CD4-positive, alpha-beta T cell treated with Interleukin-6 for 4 hours (primary cell): ENCODE measurements around the gene ENPP6.

Experiments
- DNase-seq: peaks from one replicate; pipeline ENCODE4 v3.0.0-alpha.2; 2020; ENCODE audit warnings: mixed read lengths

Gene ENPP6

DNA sequence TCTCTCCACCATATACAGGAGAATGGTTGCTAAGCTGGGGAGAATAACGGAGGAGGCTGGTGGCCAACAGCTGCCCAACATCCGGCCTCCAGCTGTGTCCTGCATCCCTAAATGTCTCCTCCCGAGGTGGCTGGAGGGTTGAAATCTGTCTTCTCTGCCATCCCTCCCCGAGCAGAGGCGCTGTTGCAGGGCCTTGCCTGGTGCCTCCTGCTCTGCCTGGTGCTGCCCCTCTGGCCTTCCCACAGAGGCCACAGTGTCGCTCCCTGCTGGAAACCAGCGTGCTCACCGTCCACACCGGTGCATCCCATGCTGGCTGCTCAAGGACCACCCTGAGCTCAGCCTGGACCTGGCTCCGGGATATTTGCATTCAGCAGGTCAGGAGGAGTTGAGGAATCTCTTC, 115.2 kb downstream of the ENPP6 start:
- no peak for DNase-seq

DNA sequence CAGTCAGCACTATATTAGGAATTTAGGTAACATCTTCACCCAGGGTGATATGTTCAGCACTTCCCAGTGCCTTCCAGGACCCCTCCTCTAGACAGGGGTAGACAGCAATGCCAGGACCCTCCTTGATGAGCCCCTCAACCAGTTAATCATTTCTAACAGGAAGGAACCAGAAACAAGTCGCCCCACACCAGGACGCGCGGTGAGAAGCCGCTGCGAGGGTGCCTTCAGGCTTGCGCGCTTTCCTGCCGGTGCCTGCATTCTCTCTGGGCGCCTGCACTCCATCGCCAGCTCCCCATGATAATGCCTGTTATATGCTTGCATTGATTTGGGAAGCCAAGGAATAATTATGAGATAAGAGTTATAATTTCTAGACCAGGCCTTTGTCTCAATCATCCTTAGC, 116.0 kb downstream of the ENPP6 start:
- no peak for DNase-seq

DNA sequence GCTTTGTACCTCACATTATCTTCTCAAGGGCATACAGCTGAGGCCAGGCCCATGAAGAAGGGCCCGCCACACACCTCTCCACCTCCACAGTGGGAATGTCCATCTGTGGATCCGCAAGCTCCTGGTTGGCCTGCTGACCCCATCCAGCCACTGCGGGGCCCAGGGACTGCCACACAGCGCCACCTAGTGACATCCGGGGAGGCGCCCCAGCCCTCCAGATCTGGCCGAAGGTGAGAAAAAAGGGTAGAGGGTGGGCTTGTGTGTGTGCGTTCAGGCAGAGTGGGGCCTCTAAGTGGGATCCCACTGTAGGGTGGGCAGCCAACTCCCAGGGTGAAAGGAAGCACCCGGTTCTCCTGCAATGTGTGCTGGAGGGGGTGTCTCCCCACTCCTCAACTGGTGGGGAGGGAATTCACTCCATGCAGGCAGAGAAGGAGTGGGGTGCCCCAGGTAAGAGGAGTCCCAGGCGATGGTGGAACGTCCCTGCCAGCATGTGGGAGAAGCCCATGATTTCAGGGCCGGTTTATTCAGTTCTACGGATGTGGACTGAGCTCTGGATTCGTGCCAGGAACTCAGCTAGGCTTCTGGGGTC, 117.3 kb downstream of the ENPP6 start:
- peak; percentile 19 for DNase-seq

DNA sequence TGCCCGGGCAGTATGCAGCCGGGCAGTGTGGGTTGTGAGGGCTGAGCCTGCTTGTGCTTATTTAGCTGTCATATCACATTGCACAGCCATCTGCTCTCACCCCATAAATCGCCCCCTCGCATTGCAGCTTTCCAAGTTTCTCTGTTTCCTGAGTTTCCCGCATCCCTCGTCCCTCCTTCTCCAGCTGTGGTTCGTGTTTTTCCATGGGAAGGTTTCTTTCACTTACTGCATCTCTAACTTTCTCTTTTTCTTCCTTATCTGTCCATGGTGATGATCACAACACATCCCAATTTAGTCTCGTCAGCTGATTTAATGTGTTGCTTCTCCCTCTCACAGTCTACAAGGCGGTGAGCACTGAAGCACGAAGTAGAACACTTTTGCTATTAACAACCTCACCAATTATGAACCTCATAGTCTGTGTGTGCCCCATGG, 118.1 kb downstream of the ENPP6 start:
- no peak for DNase-seq

DNA sequence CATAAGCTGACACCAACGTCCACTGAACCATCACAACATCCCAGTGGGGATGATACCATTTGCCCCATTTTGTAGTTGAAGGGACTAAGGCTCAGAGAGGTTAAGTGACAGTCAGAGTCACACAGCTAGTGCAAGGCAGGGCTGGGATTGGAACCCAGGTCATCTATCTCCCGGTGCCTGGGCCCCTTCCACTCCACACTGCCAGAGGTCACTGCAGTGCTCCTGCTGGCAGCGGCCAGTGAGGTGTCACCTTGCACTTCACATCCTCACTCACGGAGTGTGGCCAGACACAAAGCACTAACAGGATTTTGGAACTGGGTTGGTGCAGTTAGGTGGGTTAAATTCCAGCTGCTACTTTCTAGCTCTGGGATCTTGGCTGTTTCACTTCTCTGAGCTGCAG, 118.7 kb downstream of the ENPP6 start:
- no peak for DNase-seq

DNA sequence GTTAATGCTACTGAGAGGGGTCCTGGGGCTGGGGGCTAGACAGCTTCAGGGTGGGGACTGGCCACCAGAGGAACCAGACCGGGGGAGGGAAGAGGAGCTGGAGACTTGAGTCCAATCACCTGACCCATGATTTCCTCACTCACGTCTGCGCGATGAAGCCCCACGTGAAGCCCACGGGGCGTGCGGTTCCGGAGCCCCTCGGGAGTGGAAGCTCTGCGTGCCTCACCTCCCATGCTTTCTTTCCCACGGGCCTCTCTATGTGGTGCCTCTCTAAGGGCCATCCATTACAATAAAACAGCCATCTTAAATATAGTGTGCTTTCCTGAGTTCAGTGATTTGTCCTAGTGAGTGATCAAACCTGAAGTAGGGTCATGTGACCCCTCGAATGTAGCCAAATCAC, 119.9 kb downstream of the ENPP6 start:
- DNase-seq = no peak

DNA sequence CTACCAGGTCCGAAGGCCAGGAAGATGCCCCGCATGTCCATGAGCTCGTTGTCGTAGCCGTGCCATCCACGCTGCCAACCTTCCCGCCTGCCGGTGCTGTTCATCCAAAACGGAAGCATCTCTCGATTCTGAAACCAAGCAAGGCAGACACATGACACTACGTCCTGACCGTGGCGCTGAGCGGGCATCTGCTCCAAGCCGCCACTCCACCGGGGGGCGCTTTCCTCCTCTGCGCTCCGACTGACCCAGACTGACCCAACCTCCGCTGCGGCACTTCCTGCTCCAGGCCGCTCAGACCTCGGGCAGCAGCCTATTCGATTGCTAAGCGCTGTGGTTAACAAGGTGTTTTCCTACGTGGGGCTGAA, 120.5 kb downstream of the ENPP6 start:
- DNase-seq = peak; percentile 6

DNA sequence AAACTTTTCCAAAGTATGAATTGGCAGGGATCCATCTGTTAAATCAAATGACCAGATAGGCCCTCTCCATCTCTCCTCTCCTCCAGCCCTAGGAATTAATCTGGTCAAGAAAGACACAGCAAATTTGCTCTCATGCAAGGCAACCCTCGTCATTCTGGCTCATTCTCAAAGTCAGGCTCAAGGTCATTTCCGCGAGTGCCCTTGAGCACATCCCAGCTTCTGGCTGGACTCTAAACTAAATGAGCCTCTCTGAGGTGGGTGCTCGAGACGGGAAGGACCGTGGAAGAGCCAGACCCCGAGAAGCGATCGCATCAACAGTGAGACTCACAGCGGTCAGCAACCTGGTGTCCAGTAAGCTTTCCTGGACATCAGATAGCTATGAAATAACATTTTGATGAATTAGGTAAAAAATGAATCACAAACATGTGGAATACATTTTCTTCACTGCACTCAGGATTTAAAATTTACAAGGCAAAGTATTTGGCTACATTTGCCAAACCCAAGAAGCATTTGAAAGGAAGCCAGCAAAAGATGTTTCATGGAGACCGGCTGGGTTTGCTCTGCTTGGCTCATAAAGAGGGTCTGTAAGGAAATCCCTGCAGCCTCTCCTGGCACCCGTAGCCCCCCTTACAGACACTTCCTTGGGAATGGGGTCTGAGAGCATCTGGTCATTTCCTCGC, 121.0 kb downstream of the ENPP6 start:
- no peak for DNase-seq

DNA sequence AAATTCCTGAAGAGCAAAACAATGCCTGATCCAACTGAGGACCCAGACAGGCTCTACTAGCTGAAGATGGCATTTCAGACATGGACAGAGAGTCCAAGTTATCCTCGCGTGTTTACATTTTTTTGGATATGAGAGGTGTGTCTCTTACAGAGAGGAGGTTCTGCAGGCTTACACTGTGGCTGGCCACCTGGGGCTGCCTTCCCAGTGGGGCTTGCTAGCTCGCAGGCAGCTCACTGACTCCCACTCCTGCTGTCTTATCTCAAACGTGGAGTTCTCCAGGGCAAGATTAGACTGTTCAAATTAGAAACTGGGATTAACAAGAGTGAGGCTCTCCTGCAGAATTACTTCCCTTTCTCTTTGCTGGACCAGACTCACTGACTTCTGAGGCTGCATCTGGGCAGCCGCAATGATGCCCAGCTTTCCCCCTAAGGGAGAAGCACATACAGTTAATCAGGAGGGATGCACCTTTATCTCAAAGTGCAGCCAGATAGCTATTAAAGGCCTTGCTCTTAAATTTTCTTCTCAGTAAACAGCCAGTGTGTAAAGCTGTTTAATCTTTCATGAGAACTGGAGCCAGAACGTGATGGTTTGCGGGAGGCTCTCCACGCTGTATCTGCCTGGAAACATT, 123.0 kb downstream of the ENPP6 start:
- DNase-seq = no peak

DNA sequence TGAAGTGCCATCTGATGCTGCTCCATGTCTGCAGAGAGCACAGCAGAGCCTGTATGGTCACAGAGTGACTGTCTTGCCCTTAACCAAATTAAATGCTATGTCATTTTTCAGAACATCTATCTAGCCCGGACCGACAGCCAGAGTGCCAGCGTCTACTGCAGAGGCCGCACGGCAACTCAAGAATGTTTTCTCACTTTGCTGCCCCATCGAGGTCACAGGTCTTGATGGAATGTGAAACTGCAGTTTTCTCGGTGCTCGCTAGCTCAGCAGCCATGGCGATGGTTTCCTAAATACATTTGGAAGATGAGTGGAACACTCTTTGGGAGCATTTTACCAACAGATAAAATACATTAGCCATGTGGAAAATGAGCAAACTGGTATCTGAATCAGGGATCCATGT, 125.7 kb downstream of the ENPP6 start:
- DNase-seq = no peak

DNA sequence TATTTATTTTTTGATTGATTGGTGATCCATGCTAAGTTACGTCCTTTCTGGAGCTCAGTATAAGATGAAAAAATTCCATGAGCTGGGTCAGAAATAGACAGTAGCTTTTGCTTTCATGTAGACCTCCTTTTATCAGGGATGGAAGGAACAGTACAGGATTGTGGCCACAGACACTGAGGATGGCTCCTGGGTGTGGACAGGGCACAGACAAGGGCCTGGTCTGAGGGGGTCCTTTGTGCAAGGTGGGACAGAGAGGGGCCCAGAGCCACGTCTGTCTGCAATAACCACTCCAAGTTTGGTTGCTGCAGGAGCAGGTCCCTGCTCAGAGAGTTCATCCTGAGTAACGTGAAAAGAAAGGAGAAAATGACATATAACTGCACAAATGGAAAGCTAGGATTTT, 127.1 kb downstream of the ENPP6 start:
- no peak for DNase-seq

DNA sequence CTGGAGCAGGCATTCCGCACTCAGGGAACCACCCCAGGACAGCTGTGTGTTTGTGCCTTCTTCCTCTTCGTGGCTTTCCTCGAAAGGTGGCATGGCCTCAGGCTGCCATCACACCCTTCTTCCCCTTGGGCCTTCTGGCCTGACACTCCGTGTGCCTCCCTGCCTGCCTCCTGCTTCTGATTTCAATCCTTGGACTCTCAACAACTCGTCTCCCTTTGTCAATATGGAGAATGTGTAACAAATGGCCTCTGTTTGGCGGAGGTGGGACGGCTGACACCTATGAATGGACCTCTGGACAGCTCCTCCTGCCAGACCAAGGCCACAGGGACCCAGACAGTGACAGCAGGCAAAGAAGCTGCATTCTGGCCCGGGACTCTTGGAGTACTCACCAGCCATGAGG, 137.0 kb downstream of the ENPP6 start:
- DNase-seq = no peak

DNA sequence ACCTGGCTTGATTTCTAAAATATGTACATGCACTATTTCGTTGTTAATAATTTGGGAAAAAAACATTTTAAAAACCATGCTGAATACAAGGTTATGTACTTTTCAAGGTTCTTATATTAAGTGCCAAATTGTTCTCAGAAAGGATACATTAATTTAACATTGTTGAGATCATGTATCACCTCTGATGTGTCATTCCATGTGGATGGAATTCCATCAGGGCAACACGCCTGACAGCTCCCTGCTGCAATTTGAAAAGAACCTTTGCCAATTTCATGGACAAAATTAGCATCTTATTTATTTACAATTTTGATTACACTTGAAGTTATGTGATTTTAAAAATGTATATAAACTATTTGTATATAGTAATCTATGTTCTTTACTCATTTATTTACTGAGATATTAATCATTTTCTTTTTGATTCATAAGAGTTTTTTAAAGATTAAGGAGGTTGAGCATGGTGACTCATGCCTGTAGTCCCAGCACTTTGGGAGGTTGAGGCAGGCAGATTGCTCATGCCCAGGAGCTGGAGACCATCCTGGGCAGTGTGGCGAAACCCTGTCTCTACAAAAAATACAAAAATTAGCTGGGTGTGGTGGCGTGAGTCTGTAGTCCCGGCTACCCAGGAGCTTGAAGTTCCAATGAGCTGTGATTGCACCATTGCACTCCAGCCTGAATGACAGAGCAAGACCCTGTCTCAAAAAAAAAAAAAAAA, 142.8 kb downstream of the ENPP6 start:
- DNase-seq = no peak

DNA sequence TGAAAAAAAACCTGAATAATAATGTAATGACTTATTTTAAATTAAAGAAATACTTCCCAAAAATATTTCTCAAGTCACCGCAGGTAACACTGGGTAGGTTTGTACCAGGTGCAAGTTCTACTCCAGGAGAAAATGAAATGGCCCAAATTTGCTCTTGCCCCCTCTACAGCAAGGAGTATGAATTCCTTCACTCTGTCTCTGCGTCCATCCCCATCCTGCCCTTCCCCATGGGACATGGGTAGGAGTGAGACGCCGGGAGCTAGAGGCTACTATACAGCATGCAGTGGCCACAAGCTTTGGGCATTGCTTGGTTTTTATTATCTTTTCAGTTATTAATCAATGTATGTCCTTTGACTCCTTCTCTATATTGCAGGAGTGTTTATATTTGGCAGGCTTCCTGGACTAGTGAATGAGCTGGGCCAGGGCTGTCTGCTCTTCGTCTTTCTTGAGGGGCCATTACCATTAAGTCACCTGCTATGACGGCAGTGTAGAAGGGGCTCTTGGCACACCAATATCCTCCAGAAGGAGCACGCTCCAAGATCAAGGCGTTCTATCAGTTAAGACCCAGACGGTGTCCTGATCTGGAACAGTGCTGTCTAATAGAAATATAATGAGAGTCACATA, 149.6 kb downstream of the ENPP6 start:
- no peak for DNase-seq

DNA sequence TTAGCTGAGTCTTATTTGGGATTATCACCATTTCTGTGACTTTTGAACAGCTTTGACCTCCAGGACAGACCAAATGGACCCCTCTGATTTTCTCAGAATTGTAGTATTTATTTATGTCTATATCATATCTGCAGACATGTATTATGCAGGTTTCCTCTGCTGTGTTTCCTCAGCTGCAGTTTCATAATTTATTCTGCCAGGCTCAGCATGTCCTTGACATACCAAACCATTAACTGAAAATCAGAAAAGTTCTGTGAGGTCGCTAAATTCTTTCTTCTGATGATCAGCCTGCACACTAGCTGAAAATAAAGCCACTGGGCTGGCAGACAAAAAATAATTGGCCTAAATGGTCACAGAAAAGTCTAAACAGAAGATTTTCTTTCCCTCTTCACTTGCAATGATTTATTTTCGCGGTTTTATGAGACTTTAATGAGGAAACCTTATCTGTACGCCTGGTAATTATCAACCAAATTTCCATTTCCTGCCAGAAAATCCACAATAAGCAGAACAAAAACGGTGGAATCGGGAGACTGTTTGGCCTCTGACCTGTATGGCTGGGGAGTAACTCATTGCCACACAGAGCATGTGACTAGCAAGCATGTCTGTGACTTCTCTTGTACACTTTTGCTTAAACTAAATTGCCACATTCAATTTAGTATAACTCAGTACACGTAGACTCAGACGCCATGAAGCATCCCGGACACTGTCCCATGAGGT, 150.9 kb downstream of the ENPP6 start:
- no peak for DNase-seq

DNA sequence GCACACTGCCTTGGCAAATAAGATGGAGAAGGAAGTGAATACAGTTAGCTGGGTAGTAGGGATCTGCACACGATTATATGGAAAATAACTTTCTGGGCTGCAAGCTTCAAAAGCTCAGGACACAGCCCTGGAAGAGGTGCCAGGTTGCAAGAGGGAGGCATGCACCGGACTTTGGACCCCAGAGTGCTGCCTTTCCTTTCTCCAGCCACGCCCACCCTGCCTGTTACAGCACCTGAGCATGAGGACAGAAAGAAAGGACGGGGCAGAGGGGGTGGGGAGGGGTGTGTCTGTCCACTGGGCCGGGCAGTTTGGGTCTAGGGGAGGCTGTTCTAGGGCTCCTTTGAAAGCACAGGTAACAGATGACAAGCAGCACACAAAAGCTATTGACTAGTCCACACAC, 152.8 kb downstream of the ENPP6 start:
- no peak for DNase-seq

DNA sequence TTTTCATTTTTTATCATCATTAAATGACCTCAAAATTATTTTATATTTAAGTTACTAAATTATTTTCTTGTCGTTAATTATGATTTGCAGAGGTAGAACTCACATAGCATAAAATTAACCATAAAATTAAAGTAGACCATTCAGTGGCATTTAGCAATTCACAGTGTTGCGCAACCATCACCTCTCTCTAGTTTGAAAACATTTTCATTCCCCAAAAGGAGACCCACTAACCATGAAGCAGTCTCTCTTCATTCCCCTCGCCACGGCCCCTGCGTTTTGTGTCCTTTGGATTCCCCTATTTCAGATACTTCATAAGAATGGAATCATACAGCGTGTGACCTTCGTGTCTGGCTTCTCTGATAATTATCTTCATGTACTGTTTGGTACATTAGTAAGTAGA, 154.9 kb downstream of the ENPP6 start:
- no peak for DNase-seq

DNA sequence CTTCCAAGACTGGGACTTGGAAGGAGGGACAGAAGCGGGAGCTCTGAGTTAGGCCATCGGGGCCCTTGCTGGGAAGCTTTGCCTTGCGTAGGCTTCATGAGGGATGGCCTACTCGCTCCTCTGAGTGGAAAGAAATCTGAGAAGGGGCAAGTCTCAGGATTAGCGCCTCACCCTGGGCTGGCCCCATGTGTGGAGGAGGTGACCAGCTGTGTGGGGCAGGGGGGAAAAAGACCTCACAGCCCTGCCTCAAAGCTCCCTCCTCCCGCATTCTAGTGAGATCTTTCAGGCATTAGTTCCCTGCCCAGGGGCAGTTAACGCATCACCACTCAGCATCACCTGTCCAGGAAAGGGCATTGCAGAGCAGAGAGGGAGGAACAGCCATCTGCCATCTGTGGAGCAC, 156.1 kb downstream of the ENPP6 start:
- DNase-seq = no peak

DNA sequence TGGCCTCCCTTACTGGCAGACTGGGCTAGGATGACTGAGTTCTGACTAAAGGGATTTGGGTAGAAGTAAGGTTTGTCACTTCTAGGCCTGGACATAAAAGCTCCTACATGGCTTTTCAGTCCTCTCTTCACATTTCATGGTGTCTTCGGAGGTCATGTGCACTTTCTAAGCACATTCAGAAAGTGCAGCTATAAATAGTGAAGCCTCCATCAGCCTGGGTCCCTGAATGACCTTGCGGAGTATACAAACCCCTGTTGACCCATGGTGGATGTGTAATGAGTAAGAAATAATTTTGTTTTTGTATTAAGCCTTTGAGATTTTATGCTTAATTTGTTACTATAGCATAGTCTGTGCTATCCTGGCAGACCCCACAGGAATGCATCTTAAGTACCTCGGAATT, 158.6 kb downstream of the ENPP6 start:
- no peak for DNase-seq

DNA sequence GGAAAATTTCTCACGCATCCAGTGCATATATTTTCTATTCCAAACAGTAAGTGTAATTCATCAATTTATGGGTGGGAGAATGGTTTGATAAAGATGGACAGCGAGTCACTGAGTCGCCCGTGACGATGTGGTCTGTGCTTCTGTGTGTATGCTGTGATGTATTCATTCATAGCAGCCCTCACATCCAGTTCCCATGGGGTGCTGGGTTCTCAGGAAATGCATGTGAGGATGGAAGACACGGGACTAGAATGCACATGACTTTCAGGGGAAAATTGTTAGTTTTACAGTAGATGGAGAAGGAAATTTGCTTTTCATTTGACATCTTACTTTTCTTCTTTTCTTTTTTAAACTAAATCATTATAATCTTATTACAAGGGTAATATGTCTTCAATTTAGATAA, 159.6 kb downstream of the ENPP6 start:
- DNase-seq = no peak

DNA sequence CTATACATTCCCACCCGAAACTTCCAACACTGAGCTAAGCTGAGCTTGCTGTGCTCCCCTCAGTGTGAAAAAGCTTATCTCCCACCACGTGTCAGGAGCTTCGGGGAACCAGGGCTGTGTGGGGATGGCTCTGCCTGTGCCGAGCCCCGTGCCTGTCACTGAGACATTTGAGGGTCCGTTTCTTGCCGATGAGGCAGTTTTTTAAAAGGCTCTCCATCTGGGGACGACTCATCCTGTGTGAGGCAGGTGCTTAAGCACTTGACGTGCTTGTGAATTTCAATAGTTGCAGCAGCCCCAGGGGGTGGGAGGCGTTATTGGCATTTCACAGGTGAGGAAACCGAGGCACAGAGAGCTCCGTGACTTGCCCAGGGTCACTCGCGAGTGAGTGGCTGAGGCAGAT, 160.8 kb downstream of the ENPP6 start:
- no peak for DNase-seq

DNA sequence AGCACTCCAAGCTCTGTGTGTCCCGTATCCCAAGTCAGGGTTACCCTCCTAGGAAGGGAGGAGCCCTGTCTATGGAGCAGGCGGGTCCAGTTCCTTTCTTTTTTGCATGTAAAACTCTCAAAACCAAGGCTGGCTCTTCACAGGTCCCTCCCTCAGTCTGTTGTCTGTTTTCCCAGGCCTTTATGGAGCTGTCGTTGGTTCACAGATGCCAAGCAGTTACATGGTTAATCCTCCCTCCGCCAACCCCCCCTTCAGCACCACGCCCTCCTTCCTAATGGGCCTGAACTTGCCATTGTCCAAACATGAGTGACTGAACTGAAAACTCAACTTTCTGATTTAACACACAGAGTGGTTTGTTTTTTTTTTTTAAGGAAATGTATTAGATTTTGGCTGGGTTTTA, 164.2 kb downstream of the ENPP6 start:
- DNase-seq = no peak

DNA sequence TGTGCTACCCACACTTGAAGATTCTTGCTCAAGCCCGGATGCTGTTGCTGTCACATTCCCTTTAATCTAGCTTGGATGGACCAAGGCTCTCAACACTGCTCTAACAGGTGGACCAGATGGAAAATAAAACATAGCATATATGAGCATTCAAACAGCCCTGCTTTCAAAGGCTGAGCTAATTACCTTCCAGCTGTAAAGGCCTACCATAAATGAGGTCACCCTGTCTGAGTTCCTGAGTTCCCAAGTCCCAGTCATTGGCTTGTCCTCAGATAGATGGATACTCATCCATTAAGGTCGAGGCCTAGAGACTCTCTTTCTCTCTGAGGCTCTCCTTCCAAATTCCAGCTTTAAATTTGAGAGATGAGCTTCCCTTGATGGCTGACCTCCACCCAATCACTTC, 165.1 kb downstream of the ENPP6 start:
- DNase-seq = no peak
